ENCODE measurements around the gene FSTL3.
A peak's percentile ranks its signal among the peaks of the same experiment; 100 is the strongest.

The FSTL3 gene

DNA sequence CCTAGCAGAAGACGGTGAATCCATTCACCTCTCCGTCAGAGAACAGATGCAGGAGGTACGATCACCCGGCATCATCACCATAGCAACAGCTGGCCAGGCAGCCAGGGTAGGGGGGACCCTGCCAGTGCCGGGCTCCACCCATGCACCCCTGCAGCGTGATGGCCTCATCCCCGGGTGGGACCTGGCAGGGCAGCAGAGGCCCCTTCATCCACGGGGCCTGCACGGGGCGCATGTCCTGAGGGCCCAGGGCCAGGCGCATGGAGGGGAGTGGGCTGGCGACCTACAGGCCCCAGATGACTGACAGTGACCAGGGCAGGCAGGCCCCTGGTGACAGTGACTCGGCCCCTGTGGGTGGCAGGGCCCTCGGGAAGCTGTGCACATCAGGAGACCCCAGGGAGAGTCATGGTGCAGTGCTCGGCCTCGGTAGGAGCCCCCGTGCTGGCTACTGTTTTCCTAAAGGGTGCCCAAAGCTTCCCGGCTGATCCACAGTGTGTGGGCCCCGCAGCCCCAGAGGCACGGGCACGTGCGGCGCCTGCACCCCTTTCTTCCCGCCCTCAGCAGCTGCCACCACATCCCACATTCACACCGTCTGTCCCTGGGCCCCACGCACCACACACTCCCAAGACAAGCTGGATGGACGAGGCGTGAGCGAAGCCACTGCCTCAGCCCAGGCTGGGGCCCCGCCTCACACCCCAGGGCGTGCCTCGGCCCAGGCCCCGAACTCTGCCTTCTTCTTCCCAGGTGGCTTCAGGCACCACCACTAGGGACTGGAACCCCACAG lies 17.9 kb upstream of the FSTL3 start:
- no peak overlapping the region for H3K9ac ChIP-seq (ENCODE audit: low read depth, low read length)
- H3K4me1 ChIP-seq (ENCODE audit: insufficient read depth, low read length): peaks cover 38% of the 10 kb centered on the region
- H3K27ac ChIP-seq (ENCODE audit: low read length): no peak overlapping the region
- peaks cover 75% of the 10 kb centered on the region for H3K36me3 ChIP-seq (ENCODE audit: insufficient read depth, low read length)
- H3K4me3 ChIP-seq (ENCODE audit: low read depth in 1 of 2, low read length in 2 of 2): no peak overlapping the region
- H3K4me2 ChIP-seq (ENCODE audit: insufficient read depth, low read length): no peak overlapping the region
- no peaks in the 10 kb centered on the region for H3K27me3 ChIP-seq (ENCODE audit: insufficient read depth, low read length, poor library complexity)
- peaks cover 92% of the 10 kb centered on the region for H4K20me1 ChIP-seq (ENCODE audit: insufficient read depth, low read length)
- H2AFZ ChIP-seq (ENCODE audit: low read depth, low read length): no peak overlapping the region
- no peaks in the 10 kb centered on the region for H3K9me3 ChIP-seq (ENCODE audit: insufficient read depth, low read length, severe bottlenecking)
- TF ChIP-seq EZH2 (IDR thresholded peaks at IDR 0.05; ENCODE audit: borderline replicate concordance, low read depth, low read length, severe bottlenecking): no peak
- TF ChIP-seq, protein P1, sequence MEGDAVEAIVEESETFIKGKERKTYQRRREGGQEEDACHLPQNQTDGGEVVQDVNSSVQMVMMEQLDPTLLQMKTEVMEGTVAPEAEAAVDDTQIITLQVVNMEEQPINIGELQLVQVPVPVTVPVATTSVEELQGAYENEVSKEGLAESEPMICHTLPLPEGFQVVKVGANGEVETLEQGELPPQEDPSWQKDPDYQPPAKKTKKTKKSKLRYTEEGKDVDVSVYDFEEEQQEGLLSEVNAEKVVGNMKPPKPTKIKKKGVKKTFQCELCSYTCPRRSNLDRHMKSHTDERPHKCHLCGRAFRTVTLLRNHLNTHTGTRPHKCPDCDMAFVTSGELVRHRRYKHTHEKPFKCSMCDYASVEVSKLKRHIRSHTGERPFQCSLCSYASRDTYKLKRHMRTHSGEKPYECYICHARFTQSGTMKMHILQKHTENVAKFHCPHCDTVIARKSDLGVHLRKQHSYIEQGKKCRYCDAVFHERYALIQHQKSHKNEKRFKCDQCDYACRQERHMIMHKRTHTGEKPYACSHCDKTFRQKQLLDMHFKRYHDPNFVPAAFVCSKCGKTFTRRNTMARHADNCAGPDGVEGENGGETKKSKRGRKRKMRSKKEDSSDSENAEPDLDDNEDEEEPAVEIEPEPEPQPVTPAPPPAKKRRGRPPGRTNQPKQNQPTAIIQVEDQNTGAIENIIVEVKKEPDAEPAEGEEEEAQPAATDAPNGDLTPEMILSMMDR (IDR thresholded peaks at IDR 0.05; ENCODE audit: borderline replicate concordance, extremely low read depth, low read length, poor library complexity, severe bottlenecking): no peak
- DNase-seq (no peak), ATAC-seq (ENCODE audit: insufficient read depth, low read depth) (no peak)
- H3K79me2 ChIP-seq (ENCODE audit: insufficient read depth, low read length): peaks cover 97% of the 10 kb centered on the region

- no peak for TF ChIP-seq EZH2 (IDR thresholded peaks at IDR 0.05; ENCODE audit: borderline replicate concordance, low read depth, low read length, severe bottlenecking)
- TF ChIP-seq, protein P1 (IDR thresholded peaks at IDR 0.05; ENCODE audit: borderline replicate concordance, extremely low read depth, low read length, poor library complexity, severe bottlenecking): no peak
- Histone ChIP-seq H3K36me3 (ENCODE audit: insufficient read depth, low read length) (peaks cover 66% of the 10 kb centered on the region), H3K4me3 (ENCODE audit: low read depth in 1 of 2, low read length in 2 of 2) (no peak overlapping the region), H3K4me1 (ENCODE audit: insufficient read depth, low read length) (peaks cover 48% of the 10 kb centered on the region), H4K20me1 (ENCODE audit: insufficient read depth, low read length) (peaks cover 82% of the 10 kb centered on the region), H3K4me2 (ENCODE audit: insufficient read depth, low read length) (peak overlapping the region; percentile 95; the same call in 1 of the 2 replicates), H3K9ac (ENCODE audit: low read depth, low read length) (no peak overlapping the region), H3K27ac (ENCODE audit: low read length) (no peak overlapping the region), H3K79me2 (ENCODE audit: insufficient read depth, low read length) (peaks cover 92% of the 10 kb centered on the region), H3K27me3 (ENCODE audit: insufficient read depth, low read length, poor library complexity) (no peaks in the 10 kb centered on the region), H3K9me3 (ENCODE audit: insufficient read depth, low read length, severe bottlenecking) (no peaks in the 10 kb centered on the region), H2AFZ (ENCODE audit: low read depth, low read length) (no peak overlapping the region)
- ATAC-seq (ENCODE audit: insufficient read depth, low read depth) (no peak), DNase-seq (no peak)
Observed at GRCh38 chr19:658916-659839, 17.0 kb upstream of the FSTL3 start.

GRCh38 chr19:660793-661426 lies 15.3 kb upstream of the FSTL3 start:
- peaks cover 54% of the 10 kb centered on the region for H3K36me3 ChIP-seq (ENCODE audit: insufficient read depth, low read length)
- peak overlapping the region; percentile 97 for H3K9ac ChIP-seq (ENCODE audit: low read depth, low read length)
- peaks cover 68% of the 10 kb centered on the region for H4K20me1 ChIP-seq (ENCODE audit: insufficient read depth, low read length)
- ATAC-seq (ENCODE audit: insufficient read depth, low read depth) (no peak), DNase-seq (no peak)
- peak overlapping the region; percentile 95 for H3K4me2 ChIP-seq (ENCODE audit: insufficient read depth, low read length)
- TF ChIP-seq EZH2 (IDR thresholded peaks at IDR 0.05; ENCODE audit: borderline replicate concordance, low read depth, low read length, severe bottlenecking): no peak
- TF ChIP-seq, protein P1 (IDR thresholded peaks at IDR 0.05; ENCODE audit: borderline replicate concordance, extremely low read depth, low read length, poor library complexity, severe bottlenecking): no peak
- H2AFZ ChIP-seq (ENCODE audit: low read depth, low read length): no peak overlapping the region
- H3K27me3 ChIP-seq (ENCODE audit: insufficient read depth, low read length, poor library complexity): no peaks in the 10 kb centered on the region
- no peaks in the 10 kb centered on the region for H3K9me3 ChIP-seq (ENCODE audit: insufficient read depth, low read length, severe bottlenecking)
- peaks cover 76% of the 10 kb centered on the region for H3K79me2 ChIP-seq (ENCODE audit: insufficient read depth, low read length)
- H3K4me3 ChIP-seq (ENCODE audit: low read depth in 1 of 2, low read length in 2 of 2): peak overlapping the region; percentile 78 to 99; a peak in 3 of 4 replicates
- H3K4me1 ChIP-seq (ENCODE audit: insufficient read depth, low read length): peaks cover 58% of the 10 kb centered on the region
- peak overlapping the region; percentile 77 for H3K27ac ChIP-seq (ENCODE audit: low read length)

All from DND-41 (cell line).